Right lobe of liver (tissue), 6 donors: ENCODE results near the gene CCDC39. TPM values are rescaled to one million over a fixed set of nuclear protein-coding genes. Genes with fewer than 3 reads are reported as not detected.

ENCODE experiments used
- ATAC-seq, 4 donors: fragments of 200-7000 bp; cut with Tn5 transposase; one replicate each; pipeline ENCODE4 v1.9.1; 2020; ENCODE audit warnings: mild to moderate bottlenecking in 4 of 4, moderate library complexity in 4 of 4
- DNase-seq, 3 donors: peaks; one replicate each; pipeline ENCODE4 v3.0.0-alpha.2; 2020
- H3K27ac ChIP-seq, 3 donors: fragments of 200-600 bp; one replicate each; pipeline ENCODE4 v1.8.0; 2022
- H3K27me3 ChIP-seq, 2 donors: fragments of 200-600 bp; one replicate each; pipeline ENCODE4 v1.8.0; 2022
- H3K36me3 ChIP-seq, 4 donors: fragments of 200-600 bp; sonication (generic) in 1 of 4; one replicate each; pipeline versions ENCODE4 v1.5.1 to v1.8.0; 2017 to 2022; ENCODE audit warnings: control low read depth in 1 of 4
- H3K4me1 ChIP-seq, 4 donors: fragments of 200-600 bp; sonication (generic) in 1 of 4; one replicate each; pipeline versions ENCODE4 v1.5.1 to v1.8.0; 2017 to 2022; ENCODE audit warnings: control low read depth in 1 of 4
- H3K4me3 ChIP-seq, 3 donors: fragments of 200-600 bp; one replicate each; pipeline ENCODE4 v1.8.0; 2022
- H3K9me3 ChIP-seq, 4 donors: fragments of 200-600 bp; sonication (generic) in 1 of 4; one replicate each; pipeline versions ENCODE4 v1.5.1 to v1.8.0; 2017 to 2022; ENCODE audit warnings: control low read depth in 1 of 4
- CTCF ChIP-seq, 4 donors: fragments of 200-600 bp in 3 of 4; fragments of 450-650 bp in 1 of 4; IDR thresholded peaks; one replicate each; pipeline versions ENCODE4 v1.5.1 to v1.8.0; 2016 to 2022; ENCODE audit warnings: antibody characterized with exemption in 4 of 4, mild to moderate bottlenecking in 2 of 4
- POLR2A ChIP-seq: fragments of 450-650 bp; IDR thresholded peaks from one replicate; pipeline ENCODE4 v1.6.1; 2017; ENCODE audit warnings: antibody characterized with exemption, mild to moderate bottlenecking
- WGBS: methylation state at CpG from one replicate; pipeline ENCODE4 v1.1.6; 2018; ENCODE audit warnings: low coverage, low lambda C conversion rate; ENCODE audit not compliant: insufficient coverage; ENCODE audit errors: missing lambda C conversion rate; 5-methylcytosine and 5-hydroxymethylcytosine counted together
- intact Hi-C, 2 donors: fragments of 100-400 bp; cut with DNase I; formaldehyde crosslinking; loops; one replicate each; pipeline versions ENCODE4 v1.11.2 to v1.14.1; 2022
- small RNA-seq, 2 experiments: library from RNA; depleted of rRNA; stranded (forward); fragments of <200 nt; gene quantifications; one replicate each; pipeline ENCODE3, GENCODE V24; 2016
- total RNA-seq, 6 experiments: library from RNA; depleted of rRNA in 2 of 6; stranded (reverse); fragments of >200 nt in 2 of 6; fragmentation: NEBNext Ultra II Directional in 3 of 6; extraction: Animal tissue kit (Norgen Biotek cat#: 25700) in 3 of 6; gene quantifications; one replicate each; pipeline versions ENCODE4 v1.1.0 to v1.2.4, GENCODE V29; 2016 to 2023
- donor health status: DM: no; HTN: yes; CAD: no.
- donor health status: DM: no; HTN: no; CAD: no.
- donor health status: DM: no; HTN: no; CAD: no.
- donor health status: DM: no; HTN: yes; CAD: no.
- donor health status: DM: no; HTN: yes; CAD: no.

Gene CCDC39
- total RNA-seq, 6 experiments from 2014 or later, result not detected

DNA sequence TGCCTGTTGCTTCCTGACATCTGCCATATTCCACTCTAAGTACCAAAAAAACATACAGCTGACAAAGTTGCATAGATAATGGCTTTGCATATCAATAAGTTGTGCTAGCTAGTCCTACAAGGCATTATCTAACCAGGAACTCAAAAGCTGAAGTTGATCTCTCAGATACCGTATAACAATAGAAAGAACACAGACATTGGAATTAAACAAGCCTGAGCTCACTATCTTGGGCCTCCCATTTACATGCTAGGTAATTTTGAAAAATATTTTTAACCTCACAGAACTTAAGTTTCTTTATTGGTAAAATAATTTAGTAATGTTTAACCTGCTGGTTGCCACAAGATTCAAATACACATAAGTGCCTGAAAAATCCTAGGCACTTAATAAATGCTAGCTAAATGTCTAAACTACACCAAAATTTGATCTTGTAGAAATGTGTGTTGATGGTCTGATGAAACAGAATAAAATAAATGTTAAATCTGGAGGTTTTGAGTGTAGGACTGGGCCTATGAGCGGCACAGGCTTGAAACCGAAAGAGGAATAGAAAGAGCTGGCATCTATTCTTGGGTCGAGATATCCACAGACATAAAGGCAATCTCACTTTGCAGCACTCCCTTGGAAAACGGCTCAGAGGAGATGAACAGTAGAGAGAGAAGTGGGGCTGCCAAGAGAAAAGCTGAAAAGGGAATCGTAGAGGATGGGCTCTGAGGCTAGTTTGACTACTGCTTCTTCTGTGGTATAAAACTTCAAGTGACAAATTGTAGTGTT, 107.3 kb downstream of the CCDC39 start:
- H3K4me3 ChIP-seq, result no peak overlapping the region
- TF ChIP-seq POLR2A, result no peak
- TF ChIP-seq CTCF (IDR thresholded peaks at IDR 0.05), result no peak
- no peaks in the 10 kb centered on the region for H3K9me3 ChIP-seq
- 60% methylated on average over 6 of the region's 6 CpGs for WGBS
- no peaks in the 10 kb centered on the region for H3K27me3 ChIP-seq
- ATAC-seq, result no peak
- intact Hi-C loops, result no loop called here
- H3K27ac ChIP-seq, result no peak overlapping the region
- no peak for DNase-seq
- no peaks in the 10 kb centered on the region for H3K36me3 ChIP-seq
- no peaks in the 10 kb centered on the region for H3K4me1 ChIP-seq

- DNase-seq (no peak), ATAC-seq (no peak)
- WGBS, result 43% methylated on average over 4 of the region's 4 CpGs
- Histone ChIP-seq H3K9me3 (no peaks in the 10 kb centered on the region), H3K36me3 (no peaks in the 10 kb centered on the region), H3K4me3 (no peak overlapping the region), H3K27ac (no peak overlapping the region), H3K4me1 (no peaks in the 10 kb centered on the region), H3K27me3 (no peaks in the 10 kb centered on the region)
- intact Hi-C loops, result no loop called here
- TF ChIP-seq POLR2A (no peak), CTCF (IDR thresholded peaks at IDR 0.05) (no peak)
These were observed 109.1 kb downstream of the CCDC39 start for GRCh38 chr3:180570238-180570637.

- intact Hi-C loops, result no loop called here
- no peak for TF ChIP-seq CTCF (IDR thresholded peaks at IDR 0.05)
- TF ChIP-seq POLR2A, result no peak
These were observed 114.6 kb downstream of the CCDC39 start for GRCh38 chr3:180564676-180565075.

More at GRCh38 chr3:180564676-180565075, 114.6 kb downstream of the CCDC39 start:
- Histone ChIP-seq H3K4me3 (no peak overlapping the region), H3K27me3 (no peaks in the 10 kb centered on the region), H3K36me3 (no peaks in the 10 kb centered on the region), H3K9me3 (no peaks in the 10 kb centered on the region), H3K27ac (no peak overlapping the region), H3K4me1 (no peaks in the 10 kb centered on the region)
- DNase-seq (no peak), ATAC-seq (no peak)
- 64% methylated on average over 2 of the region's 2 CpGs for WGBS

Small RNAs within 50 kb of the gene (small RNA-seq; reads per million reads assigned to genes)
- gene AC068298.1 (0 reads per million in 2 experiments), gene RNU6-486P (0 reads per million in 2 experiments)

Other genes starting within 250 kb of the CCDC39 start
- gene TTC14, start 77.3 kb downstream of the CCDC39 start, total RNA-seq, result 10 to 100 TPM; 12.5 to 22.1 (median 20.3) TPM
- gene FXR1, start 233.2 kb upstream of the CCDC39 start, total RNA-seq, result 10 to 100 TPM; 41.5 to 88.5 (median 46.8) TPM